SK-N-SH treated with all-trans-retinoic acid at 6 μM for 48 hours (cell line): Measurements from ENCODE around the gene RPP40.

Experiments
- ARNTL ChIP-seq: fragments of 450-650 bp; formaldehyde crosslinking; IDR thresholded peaks from 2 replicates; pipeline ENCODE4 v1.5.0; 2020; ENCODE audit warnings: low read depth, mild to moderate bottlenecking, moderate library complexity, borderline replicate concordance
- OSR1 ChIP-seq: fragments of 250-450 bp; sonication (Bioruptor Pico); IDR thresholded peaks from 2 replicates; pipeline ENCODE4 v1.8.0; 2022; ENCODE audit warnings: moderate library complexity, mild to moderate bottlenecking, inconsistent platforms
- TCF4 ChIP-seq: fragments of 250-450 bp; sonication (Bioruptor Pico); IDR thresholded peaks from 2 replicates; pipeline ENCODE4 v1.8.0; 2021; ENCODE audit warnings: mild to moderate bottlenecking, moderate library complexity, borderline replicate concordance
- TOX ChIP-seq: fragments of 250-450 bp; sonication (Bioruptor Pico); IDR thresholded peaks from 2 replicates; pipeline ENCODE4 v1.8.0; 2021; ENCODE audit warnings: mild to moderate bottlenecking, moderate library complexity, borderline replicate concordance
- ZFP3 ChIP-seq: fragments of 250-450 bp; sonication (Bioruptor Pico); IDR thresholded peaks from 2 replicates; pipeline ENCODE4 v1.5.0; 2020; ENCODE audit warnings: mild to moderate bottlenecking, moderate library complexity
- TF ChIP-seq, protein P1 (sequence below): fragments of 250-450 bp; sonication (Bioruptor Pico); IDR thresholded peaks from 2 replicates; pipeline ENCODE4 v1.8.0; 2020; ENCODE audit warnings: mild to moderate bottlenecking, moderate library complexity, borderline replicate concordance
- TF ChIP-seq, protein P2 (sequence below): fragments of 250-450 bp; sonication (Bioruptor Pico); IDR thresholded peaks from 2 replicates; pipeline ENCODE4 v1.5.1; 2021; ENCODE audit warnings: mild to moderate bottlenecking, moderate library complexity

GRCh38 chr6:4962905-4963304 lies 40.9 kb downstream of the RPP40 start:
- TF ChIP-seq, protein P1, sequence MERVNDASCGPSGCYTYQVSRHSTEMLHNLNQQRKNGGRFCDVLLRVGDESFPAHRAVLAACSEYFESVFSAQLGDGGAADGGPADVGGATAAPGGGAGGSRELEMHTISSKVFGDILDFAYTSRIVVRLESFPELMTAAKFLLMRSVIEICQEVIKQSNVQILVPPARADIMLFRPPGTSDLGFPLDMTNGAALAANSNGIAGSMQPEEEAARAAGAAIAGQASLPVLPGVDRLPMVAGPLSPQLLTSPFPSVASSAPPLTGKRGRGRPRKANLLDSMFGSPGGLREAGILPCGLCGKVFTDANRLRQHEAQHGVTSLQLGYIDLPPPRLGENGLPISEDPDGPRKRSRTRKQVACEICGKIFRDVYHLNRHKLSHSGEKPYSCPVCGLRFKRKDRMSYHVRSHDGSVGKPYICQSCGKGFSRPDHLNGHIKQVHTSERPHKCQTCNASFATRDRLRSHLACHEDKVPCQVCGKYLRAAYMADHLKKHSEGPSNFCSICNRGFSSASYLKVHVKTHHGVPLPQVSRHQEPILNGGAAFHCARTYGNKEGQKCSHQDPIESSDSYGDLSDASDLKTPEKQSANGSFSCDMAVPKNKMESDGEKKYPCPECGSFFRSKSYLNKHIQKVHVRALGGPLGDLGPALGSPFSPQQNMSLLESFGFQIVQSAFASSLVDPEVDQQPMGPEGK (CRISPR knock-in tag), result no peak
- TF ChIP-seq TOX (CRISPR knock-in tag), result no peak
- TF ChIP-seq ZFP3 (CRISPR knock-in tag), result no peak
- TF ChIP-seq, protein P2, sequence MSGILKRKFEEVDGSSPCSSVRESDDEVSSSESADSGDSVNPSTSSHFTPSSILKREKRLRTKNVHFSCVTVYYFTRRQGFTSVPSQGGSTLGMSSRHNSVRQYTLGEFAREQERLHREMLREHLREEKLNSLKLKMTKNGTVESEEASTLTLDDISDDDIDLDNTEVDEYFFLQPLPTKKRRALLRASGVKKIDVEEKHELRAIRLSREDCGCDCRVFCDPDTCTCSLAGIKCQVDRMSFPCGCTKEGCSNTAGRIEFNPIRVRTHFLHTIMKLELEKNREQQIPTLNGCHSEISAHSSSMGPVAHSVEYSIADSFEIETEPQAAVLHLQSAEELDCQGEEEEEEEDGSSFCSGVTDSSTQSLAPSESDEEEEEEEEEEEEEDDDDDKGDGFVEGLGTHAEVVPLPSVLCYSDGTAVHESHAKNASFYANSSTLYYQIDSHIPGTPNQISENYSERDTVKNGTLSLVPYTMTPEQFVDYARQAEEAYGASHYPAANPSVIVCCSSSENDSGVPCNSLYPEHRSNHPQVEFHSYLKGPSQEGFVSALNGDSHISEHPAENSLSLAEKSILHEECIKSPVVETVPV (CRISPR knock-in tag), result no peak
- no peak for TF ChIP-seq TCF4 (CRISPR knock-in tag)
- TF ChIP-seq ARNTL (CRISPR knock-in tag), result no peak
- no peak for TF ChIP-seq OSR1 (CRISPR knock-in tag)
